HL-60/S4 treated with phorbol 12-myristate 13-acetate at 8.2 ng/mL for 4 days and 3 days (cell line): ENCODE data around the gene OR2G2.

Source experiments
- in situ Hi-C: fragments of 300-500 bp; cut with MboI; formaldehyde crosslinking; loops from 2 replicates; pipeline ENCODE4 v1.15.0; 2022; ENCODE audit warnings: low sequenced_read_pairs

Gene OR2G2, protein sequence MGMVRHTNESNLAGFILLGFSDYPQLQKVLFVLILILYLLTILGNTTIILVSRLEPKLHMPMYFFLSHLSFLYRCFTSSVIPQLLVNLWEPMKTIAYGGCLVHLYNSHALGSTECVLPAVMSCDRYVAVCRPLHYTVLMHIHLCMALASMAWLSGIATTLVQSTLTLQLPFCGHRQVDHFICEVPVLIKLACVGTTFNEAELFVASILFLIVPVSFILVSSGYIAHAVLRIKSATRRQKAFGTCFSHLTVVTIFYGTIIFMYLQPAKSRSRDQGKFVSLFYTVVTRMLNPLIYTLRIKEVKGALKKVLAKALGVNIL

GRCh38 chr1:247588060-247588459 is at the start of gene OR2G2:
OR2G2 (plus strand) TSS chr1:247588360; CDS start chr1:247588360, 0 bp downstream.
- in situ Hi-C loops: no loop called here

DNA sequence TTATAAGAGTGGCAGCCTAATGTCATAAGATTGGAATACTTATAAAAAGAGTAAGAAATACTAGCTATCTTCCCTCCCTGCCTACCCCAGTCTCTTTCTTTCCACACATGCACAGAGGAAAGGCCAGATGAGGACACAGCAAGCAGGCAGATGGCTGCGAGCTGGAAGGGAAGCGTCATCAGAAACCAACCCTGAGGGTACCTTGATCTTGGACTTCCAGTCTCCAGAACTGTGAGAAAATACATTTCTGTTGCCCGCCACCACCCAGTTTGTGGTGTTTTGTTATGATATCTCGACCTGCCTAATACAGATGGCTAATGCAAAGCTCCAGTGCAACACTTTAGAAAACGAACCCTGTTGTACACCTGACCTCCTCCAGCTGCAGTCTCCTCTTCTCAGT is 49.6 kb upstream of the OR2G2 start:
- in situ Hi-C loops: no loop called here

DNA sequence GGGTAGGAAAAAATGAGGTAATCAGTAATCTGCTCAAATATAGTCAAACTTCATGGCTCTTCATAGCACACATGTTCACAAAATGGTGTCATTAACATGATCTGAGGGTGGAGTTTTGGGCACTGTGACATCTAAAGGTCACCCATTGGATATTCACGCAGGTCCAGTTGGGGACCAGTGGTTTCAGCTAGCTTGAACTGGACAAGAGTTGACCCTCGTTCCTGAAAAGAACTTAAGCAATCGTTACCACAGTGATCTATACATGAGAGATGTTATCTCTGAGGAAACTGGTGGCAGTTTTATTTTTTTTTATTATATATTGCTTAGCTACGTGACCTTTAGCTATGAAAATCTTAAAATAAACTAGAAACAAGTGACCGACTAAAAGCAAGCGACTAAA is 48.9 kb upstream of the OR2G2 start:
- in situ Hi-C loops: no loop called here

- in situ Hi-C loops: no loop called here
Observed at GRCh38 chr1:247540581-247540980, 47.6 kb upstream of the OR2G2 start.

DNA sequence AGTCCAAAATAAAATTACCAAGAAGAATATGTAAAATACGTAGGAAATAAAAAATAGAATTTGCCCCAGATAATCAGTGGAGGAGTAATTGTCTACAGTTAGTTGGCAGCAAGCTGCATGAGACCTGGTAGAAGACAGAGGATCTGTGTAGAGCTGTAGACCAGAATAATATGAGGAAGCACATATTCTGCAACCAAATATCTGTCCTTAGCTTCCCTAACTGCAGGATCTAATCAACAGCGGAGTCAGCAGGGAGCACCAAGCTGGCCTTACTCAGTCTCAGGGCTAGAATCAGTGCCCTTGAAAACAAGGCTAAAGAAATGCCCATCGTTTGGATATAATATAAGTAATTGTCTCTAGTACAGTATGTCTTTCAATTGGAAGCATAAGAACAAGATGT is 45.3 kb upstream of the OR2G2 start:
- in situ Hi-C loops: no loop called here

DNA sequence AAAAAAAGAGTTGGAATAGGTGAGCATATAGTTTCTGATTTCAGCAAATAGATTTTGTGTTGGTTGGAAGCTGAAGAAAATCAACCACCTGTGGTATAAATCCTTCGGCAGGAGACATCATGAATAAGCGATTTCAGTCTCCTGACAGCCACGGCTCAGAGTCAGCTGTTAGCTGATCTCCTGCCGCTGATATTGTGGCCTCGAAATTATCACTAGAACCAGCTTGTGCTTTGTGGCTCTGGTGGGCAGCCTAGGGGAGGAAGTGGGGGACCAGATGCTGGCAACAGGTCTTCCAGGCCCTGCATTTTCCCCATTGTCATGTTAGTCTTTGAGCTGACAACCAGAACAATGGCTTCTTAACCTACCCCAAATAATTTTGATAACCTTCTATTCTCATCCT is 40.1 kb upstream of the OR2G2 start:
- in situ Hi-C loops: no loop called here

GRCh38 chr1:247548769-247549182 is 39.4 kb upstream of the OR2G2 start, which contains the start of gene GCSAML:
GCSAML (plus strand) TSS chr1:247549134; CDS start chr1:247549192, 58 bp downstream.
- in situ Hi-C loops: no loop called here

DNA sequence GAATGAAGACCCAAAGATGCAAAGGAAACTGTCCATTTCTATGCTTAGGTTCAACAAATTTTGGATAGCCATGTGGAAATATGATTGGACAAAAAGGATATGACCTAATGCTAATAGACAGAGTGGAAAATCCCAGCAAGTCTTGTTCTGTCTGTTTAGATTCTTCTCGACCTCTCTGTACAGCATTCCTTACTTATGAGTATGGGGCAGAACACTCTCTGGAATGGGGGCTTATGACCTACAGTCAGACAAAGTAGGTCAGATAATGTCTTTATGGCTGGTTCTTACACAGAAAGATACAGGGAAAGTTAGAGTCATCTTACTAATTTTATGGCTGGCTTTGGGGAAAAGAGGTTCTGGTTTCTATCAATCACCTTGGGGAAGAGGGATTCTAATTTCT is 36.4 kb upstream of the OR2G2 start:
- in situ Hi-C loops: no loop called here

DNA sequence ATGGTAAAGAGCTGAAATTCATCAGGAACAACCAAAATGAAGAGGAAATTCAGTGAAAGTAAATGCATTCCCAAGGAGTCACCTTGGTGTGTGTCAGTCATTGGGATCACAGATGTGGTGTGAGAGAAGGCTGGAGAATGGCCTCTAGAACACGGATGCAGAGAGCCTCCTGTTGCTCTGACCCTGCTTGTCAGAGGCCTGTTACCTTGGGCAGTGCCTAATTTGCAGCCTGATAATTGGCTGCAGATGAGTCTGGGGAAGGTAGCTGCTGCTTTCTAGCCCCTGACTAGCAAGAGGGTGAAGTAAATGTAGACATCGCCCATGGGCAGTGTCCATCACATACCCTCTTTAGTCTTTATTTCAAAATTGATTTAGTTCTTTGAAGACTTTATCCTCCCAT is 35.9 kb upstream of the OR2G2 start:
- in situ Hi-C loops: no loop called here

DNA sequence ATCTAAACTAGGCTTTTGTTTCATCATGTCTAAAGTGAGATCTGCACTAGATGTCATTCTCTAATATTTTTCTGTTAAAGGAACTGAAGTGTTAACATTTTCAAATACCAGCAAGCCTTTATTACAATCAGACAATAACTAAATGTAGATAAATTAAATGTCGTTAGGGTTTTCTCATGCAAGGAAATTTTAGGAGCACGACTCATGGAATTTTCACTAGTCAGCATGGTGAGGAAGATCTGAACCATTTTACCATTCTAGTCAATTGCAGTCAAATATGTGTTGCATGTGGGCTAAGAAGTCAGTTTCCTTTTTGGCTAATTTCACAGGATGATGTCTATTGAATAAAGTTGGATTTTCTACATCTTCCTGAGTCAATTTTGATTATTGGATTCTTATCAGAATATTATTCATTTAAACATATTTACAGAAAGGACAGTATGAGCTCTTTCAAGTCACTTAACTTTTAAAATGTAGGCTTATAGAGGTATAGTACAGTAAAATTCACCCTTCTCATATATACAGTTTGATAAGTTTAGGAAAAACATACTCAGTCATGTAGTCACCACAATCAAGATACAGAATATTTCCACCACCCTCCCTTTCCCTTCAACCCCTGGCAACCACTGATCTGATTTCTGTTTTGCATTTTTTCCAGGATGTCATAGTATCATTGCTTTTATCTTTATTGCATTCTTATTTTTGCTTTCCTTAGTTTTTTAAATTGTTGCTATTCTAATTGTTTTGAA is 30.1 kb upstream of the OR2G2 start:
- in situ Hi-C loops: no loop called here

DNA sequence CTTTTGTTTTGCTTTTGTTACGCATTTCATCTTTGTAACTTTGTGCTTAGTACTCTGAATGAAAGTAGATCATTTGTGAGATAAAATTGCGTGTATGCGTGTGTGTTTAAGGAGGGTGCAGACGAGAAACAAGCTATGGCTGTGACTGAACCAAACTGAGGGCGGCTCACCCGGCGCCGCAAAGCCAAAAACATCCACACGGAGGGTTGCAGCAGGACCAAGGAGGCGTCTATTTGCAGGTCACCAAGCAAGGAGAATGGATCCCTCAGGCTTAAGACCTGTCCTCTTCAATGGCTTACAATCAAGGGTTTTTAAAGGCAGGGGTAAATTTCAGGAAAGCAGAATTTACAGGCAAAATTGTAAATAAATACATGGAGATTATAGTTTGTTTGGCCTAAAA is 26.4 kb upstream of the OR2G2 start:
- in situ Hi-C loops: no loop called here

DNA sequence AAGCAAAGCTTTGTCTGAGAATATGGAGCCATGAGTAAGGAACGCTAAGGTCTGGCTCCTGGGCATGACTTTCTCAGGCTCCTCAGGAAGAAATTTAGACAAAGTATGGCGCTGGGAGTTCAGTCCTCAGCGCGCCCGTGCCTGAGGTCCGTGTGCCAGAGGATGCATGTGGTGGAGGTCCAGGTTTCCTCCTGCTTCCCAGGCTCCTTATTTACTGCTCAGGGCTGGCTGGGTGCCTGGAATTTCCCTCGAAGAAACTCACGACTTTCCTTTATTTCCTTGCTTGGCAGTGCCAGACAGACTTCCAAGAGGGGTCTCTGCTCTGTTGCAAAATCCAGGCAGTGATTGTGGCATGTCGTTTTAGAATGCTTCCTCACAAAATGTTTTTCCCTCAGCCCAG is 26.0 kb upstream of the OR2G2 start:
- in situ Hi-C loops: no loop called here

GRCh38 chr1:247574236-247574635 is 13.9 kb upstream of the OR2G2 start:
- in situ Hi-C loops: no loop called here

GRCh38 chr1:247574664-247575063 is 13.5 kb upstream of the OR2G2 start:
- in situ Hi-C loops: no loop called here

DNA sequence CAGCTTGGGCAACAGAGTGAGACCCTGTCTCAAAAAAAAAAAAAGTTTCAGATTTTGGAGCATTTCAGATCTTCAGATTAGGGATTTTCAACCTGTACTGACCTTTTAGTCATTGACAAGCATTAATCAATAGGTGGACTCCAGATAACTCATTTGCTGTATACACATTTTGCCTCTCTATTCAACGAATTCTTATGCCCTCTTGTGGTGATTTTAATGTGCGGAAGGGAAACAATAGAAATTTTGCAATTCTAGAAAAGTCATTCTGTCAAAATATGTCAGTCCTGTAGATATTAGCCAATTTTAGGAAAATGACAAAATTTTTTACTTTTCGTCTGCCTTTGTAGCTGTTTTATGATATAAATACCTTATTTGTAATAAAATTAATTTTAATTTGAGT is 11.6 kb upstream of the OR2G2 start:
- in situ Hi-C loops: no loop called here

DNA sequence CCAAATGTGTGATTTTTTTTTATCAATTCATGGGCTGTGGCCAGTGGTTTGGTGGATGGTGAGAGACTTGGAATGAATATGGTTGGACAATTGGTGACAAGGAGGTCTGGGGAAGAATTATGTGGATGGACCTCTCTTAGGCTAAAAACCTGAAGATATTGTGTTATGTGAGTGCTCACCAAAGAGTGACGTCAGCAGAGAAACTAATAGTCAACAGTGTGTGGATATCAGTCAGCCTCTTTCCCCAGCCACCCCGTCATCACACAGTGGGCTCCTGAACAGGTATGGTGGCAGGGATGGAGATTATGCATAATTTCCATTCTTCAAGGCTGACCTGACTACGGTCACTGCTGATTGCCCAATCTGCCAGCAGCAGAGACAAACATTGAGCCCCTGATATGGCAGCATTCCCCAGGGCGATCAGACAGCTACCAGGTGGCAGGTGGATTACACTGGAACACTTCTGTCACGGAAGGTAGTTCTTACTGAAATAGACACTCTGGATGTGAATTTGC is 9.2 kb upstream of the OR2G2 start:
- in situ Hi-C loops: no loop called here

DNA sequence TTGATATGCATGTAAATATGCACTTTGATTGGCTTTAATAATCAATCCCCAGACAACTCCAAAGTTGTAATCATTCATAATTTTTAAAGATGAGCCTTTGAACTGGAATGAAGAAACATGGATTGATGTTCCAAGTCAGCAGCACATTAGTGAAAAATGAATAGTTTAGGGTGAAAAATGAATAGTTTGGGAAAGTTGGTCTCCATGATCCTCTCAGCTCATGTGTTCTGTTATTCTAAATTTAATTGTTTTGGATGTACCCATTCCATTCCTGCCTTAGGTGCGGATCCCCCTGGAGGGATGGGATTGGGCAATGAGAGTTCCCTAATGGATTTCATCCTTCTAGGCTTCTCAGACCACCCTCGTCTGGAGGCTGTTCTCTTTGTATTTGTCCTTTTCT is 17.1 kb downstream of the OR2G2 start, which contains the start of gene OR2G3:
OR2G3 (plus strand) TSS at position 301 of the 400 bp plus-strand sequence; CDS start at position 301, 0 bp downstream.
- in situ Hi-C loops: no loop called here

DNA sequence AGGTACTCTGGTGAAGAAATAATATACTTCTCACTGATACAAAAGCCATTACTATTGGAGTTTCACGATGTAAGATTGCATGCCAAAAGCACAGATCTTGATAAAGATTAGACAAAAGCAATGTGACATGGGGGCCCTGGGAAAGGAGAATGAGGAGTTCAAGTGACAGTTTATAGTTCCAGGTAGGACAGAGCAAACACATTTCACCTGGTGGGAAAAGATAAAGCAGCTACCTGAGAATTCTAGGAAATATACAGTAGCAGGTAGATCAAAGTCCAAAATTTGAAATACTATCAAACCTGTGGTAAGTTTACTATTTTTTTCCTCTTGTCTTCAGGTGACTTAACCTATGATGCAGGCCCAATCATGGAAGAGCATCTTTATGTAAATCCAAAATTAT is 25.2 kb downstream of the OR2G2 start:
- in situ Hi-C loops: no loop called here

- in situ Hi-C loops: no loop called here
Observed at GRCh38 chr1:247614625-247615024, 26.5 kb downstream of the OR2G2 start.

- in situ Hi-C loops: no loop called here
Observed at GRCh38 chr1:247627951-247628350, 39.8 kb downstream of the OR2G2 start.

DNA sequence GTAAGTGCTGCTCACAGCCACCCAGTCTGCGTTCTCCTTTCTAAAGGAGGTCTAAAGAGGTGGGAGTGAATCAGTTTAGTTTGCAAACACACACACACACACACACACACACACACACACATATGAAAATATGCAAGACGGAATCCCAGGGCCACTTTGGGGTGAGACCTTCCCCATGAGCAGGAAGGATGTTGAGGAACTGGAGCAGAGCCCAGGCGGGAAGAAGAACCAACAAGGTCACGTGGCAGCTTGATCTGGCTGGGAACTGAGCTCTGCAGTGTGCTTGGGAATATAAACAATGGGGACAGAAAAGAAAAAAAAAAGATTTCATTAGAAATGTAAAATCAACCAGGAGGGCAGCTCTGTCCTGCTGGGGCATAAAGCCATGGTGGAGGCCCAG is 49.9 kb downstream of the OR2G2 start:
- in situ Hi-C loops: no loop called here

- in situ Hi-C loops: no loop called here
Observed at GRCh38 chr1:247638781-247639180, 50.6 kb downstream of the OR2G2 start.
